Cerebellar nuclear complex (tissue), 1 donor: ENCODE measurements around the gene NLRC3.

Experiments
- DNase-seq, 2 experiments: peaks; one replicate each; lab custom pipeline; 2025; lab: John Stamatoyannopoulos, UW

The NLRC3 gene

GRCh38 chr16:3597226-3597625, 20.0 kb upstream of the NLRC3 start:
- no peak for DNase-seq

GRCh38 chr16:3596101-3596861, 19.1 kb upstream of the NLRC3 start:
- no peak for DNase-seq

GRCh38 chr16:3595521-3596021, 18.4 kb upstream of the NLRC3 start:
- no peak for DNase-seq

GRCh38 chr16:3595110-3595486, 17.9 kb upstream of the NLRC3 start:
- DNase-seq, result no peak

GRCh38 chr16:3594316-3595109, 17.3 kb upstream of the NLRC3 start:
- DNase-seq, result no peak

- no peak for DNase-seq
Measured at GRCh38 chr16:3592559-3592958, 15.4 kb upstream of the NLRC3 start.

GRCh38 chr16:3591991-3592390, 14.8 kb upstream of the NLRC3 start:
- no peak for DNase-seq

GRCh38 chr16:3591436-3591803, 14.2 kb upstream of the NLRC3 start:
- DNase-seq, result no peak

GRCh38 chr16:3590736-3591435, 13.7 kb upstream of the NLRC3 start:
- DNase-seq, result no peak

- no peak for DNase-seq
Measured at GRCh38 chr16:3589991-3590701, 12.9 kb upstream of the NLRC3 start.

- no peak for DNase-seq
Measured at GRCh38 chr16:3589441-3589921, 12.3 kb upstream of the NLRC3 start.

- DNase-seq, result no peak
Measured at GRCh38 chr16:3589001-3589400, 11.8 kb upstream of the NLRC3 start.

- no peak for DNase-seq
Measured at GRCh38 chr16:3587547-3588110, 10.4 kb upstream of the NLRC3 start.

- DNase-seq, result no peak
Measured at GRCh38 chr16:3584412-3584811, 7.2 kb upstream of the NLRC3 start.

GRCh38 chr16:3583303-3584038, 6.3 kb upstream of the NLRC3 start:
- no peak for DNase-seq

GRCh38 chr16:3582276-3583165, 5.3 kb upstream of the NLRC3 start:
- no peak for DNase-seq

- DNase-seq, result no peak
Measured at GRCh38 chr16:3581392-3581791, 4.2 kb upstream of the NLRC3 start.

GRCh38 chr16:3580686-3581085, 3.5 kb upstream of the NLRC3 start:
- no peak for DNase-seq

GRCh38 chr16:3580251-3580651, 3.0 kb upstream of the NLRC3 start:
- no peak for DNase-seq

GRCh38 chr16:3579776-3580175, 2.6 kb upstream of the NLRC3 start:
- no peak for DNase-seq
